OCI-M2 (cell line): ENCODE results near the gene KRTAP4-3.
"Not testable (repeated sequence)": the region's sequence is repeated elsewhere in the genome, so short reads cannot be mapped to it uniquely, and the experiment has no call there.

ENCODE experiments used
- DNase-seq: peaks from one replicate; lab custom pipeline; 2025; ENCODE audit not compliant: unreplicated experiment; lab: John Stamatoyannopoulos, UW

Gene KRTAP4-3

GRCh38 chr17:41119696-41120690 is 48.0 kb downstream of the KRTAP4-3 start:
- DNase-seq, result not testable (repeated sequence)

GRCh38 chr17:41118721-41119120 is 49.3 kb downstream of the KRTAP4-3 start:
- DNase-seq, result no peak

GRCh38 chr17:41117846-41118386 is 50.1 kb downstream of the KRTAP4-3 start, which contains the start of gene KRTAP4-11:
TSS of gene KRTAP4-11 (minus strand) at chr17:41118373. CDS start at chr17:41118315, 58 bp downstream.
- not testable (repeated sequence) for DNase-seq
